ENCODE data around the gene MIGA2.

Gene MIGA2

DNA sequence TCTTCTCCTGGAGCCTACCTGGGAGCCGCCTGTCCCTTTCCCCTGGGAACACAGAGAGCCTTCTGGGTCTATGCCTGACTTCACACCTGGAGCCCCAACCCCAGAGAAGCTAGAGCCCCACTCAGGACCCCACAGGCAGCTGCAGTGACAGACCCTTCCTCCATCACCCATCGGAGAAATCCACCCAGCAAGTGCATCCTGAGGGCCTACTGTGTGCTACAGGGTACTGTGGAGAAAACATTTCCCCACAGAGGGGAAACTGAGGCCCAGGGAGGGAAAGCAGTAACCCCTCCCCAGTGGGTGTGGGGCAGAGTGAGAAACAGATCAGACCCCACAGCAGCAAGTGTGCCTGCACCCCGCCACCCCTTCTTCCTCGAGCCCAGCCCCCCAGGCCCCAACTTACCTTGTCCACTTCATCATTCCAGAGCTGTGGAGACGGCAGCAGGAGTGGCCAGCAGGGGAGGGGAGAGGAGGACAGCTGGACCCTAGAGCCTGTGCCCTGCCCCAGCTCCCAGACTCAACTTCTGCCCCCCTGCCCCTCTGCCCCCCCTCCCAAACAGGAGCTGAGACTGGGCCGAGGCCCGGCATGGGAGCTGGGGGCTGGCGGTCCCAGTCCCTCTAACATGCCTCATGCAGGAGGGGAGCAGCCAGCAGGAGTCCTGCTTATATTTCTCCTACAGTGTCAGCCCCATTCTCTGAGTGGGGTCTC, 26.0 kb upstream of the MIGA2 start:
- H3K27ac ChIP-seq (ENCODE audit: extremely low read depth, low read depth, low read length), result no peak overlapping the region
- H3K4me1 ChIP-seq (ENCODE audit: control insufficient read depth, insufficient read depth, low read length), result no peaks in the 10 kb centered on the region
- H3K9me3 ChIP-seq (ENCODE audit: control insufficient read depth, insufficient read depth, low read depth, low read length), result no peaks in the 10 kb centered on the region
- peaks cover 3 to 92% of the 10 kb centered on the region in 2 experiments; a peak in 2 of 3 replicates for H3K36me3 ChIP-seq (ENCODE audit: control insufficient read depth in 2 of 2, insufficient read depth in 1 of 2, low read length in 2 of 2)
- H3K4me3 ChIP-seq (ENCODE audit: low read depth, low read length), result no peak overlapping the region
- ChIA-PET CTCF (interaction anchor here (0.6 kb wide), 1 partner anchor 459 kb away, joined by 3 read pairs; no protein-coding TSS in a partner anchor), POLR2A (no interaction called here)
- TF ChIP-seq MEIS1 (CRISPR knock-in tag; IDR thresholded peaks at IDR 0.05; ENCODE audit: borderline replicate concordance) (no peak), KLF16 (tag by site-specific recombination; IDR thresholded peaks at IDR 0.05) (no peak), ZXDB (tag by site-specific recombination; IDR thresholded peaks at IDR 0.05) (no peak)
- TF ChIP-seq, protein P1, sequence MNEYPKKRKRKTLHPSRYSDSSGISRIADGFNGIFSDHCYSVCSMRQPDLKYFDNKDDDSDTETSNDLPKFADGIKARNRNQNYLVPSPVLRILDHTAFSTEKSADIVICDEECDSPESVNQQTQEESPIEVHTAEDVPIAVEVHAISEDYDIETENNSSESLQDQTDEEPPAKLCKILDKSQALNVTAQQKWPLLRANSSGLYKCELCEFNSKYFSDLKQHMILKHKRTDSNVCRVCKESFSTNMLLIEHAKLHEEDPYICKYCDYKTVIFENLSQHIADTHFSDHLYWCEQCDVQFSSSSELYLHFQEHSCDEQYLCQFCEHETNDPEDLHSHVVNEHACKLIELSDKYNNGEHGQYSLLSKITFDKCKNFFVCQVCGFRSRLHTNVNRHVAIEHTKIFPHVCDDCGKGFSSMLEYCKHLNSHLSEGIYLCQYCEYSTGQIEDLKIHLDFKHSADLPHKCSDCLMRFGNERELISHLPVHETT (tag by site-specific recombination; IDR thresholded peaks at IDR 0.05), result no peak

DNA sequence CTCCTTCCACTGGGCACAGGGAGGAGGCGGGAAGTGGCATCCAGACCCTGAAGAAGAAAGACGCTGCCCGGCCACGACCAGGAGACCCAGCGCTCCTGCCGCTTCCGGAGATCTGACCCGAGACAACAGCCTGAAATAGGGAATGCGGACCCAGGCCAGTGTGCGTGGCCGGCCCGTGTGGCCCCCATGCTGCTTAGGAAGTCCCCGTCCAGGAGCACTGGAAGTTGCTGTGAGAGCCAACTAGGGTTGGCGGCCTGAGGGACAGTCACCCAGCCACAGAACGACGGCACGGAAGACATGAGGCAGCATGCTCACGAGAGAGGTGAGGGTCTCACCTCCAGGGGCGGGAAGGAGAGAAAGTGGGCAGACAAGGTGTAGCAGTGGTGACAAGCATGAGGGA, 25.3 kb upstream of the MIGA2 start:
- Histone ChIP-seq H3K4me1 (ENCODE audit: control insufficient read depth, insufficient read depth, low read length) (no peaks in the 10 kb centered on the region), H3K36me3 (ENCODE audit: control insufficient read depth in 2 of 2, insufficient read depth in 1 of 2, low read length in 2 of 2) (peaks cover 5 to 90% of the 10 kb centered on the region in 2 experiments; a peak in 2 of 3 replicates), H3K27ac (ENCODE audit: extremely low read depth, low read depth, low read length) (no peak overlapping the region), H3K4me3 (ENCODE audit: low read depth, low read length) (no peak overlapping the region), H3K9me3 (ENCODE audit: control insufficient read depth, insufficient read depth, low read depth, low read length) (no peaks in the 10 kb centered on the region)
- TF ChIP-seq ZNF175 (tag by site-specific recombination; IDR thresholded peaks at IDR 0.05) (no peak), ZNF529 (tag by site-specific recombination; IDR thresholded peaks at IDR 0.05; ENCODE audit: insufficient replicate concordance) (no peak), ZNF132 (tag by site-specific recombination; IDR thresholded peaks at IDR 0.05; ENCODE audit: borderline replicate concordance) (no peak), ZNF211 (tag by site-specific recombination; IDR thresholded peaks at IDR 0.05; ENCODE audit: low read depth) (no peak), BCL11A (tag by site-specific recombination; IDR thresholded peaks at IDR 0.05; ENCODE audit: low read depth) (no peak), SALL2 (tag by site-specific recombination; IDR thresholded peaks at IDR 0.05; ENCODE audit: borderline replicate concordance) (no peak), ZNF555 (tag by site-specific recombination; conservative IDR thresholded peaks at IDR 0.05) (no peak), ZNF292 (tag by site-specific recombination; IDR thresholded peaks at IDR 0.05; ENCODE audit: borderline replicate concordance, low read depth) (no peak), ZSCAN30 (tag by site-specific recombination; IDR thresholded peaks at IDR 0.05) (no peak), ZNF354C (tag by site-specific recombination; IDR thresholded peaks at IDR 0.05; ENCODE audit: borderline replicate concordance, low read depth) (no peak)
- TF ChIP-seq, protein P2, sequence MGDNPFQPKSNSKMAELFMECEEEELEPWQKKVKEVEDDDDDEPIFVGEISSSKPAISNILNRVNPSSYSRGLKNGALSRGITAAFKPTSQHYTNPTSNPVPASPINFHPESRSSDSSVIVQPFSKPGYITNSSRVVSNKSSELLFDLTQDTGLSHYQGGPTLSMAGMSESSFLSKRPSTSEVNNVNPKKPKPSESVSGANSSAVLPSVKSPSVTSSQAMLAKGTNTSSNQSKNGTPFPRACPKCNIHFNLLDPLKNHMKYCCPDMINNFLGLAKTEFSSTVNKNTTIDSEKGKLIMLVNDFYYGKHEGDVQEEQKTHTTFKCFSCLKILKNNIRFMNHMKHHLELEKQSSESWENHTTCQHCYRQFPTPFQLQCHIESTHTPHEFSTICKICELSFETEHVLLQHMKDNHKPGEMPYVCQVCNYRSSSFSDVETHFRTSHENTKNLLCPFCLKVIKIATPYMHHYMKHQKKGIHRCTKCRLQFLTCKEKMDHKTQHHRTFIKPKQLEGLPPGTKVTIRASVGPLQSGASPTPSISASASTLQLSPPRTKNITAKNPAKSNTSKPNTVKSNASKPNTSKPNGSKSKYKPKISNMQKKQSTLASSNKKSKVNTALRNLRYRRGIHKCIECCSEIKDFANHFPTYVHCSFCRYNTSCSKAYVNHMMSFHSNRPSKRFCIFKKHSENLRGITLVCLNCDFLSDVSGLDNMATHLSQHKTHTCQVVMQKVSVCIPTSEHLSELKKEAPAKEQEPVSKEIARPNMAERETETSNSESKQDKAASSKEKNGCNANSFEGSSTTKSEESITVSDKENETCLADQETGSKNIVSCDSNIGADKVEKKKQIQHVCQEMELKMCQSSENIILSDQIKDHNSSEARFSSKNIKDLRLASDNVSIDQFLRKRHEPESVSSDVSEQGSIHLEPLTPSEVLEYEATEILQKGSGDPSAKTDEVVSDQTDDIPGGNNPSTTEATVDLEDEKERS (tag by site-specific recombination; IDR thresholded peaks at IDR 0.05), result no peak
- TF ChIP-seq, protein P3, sequence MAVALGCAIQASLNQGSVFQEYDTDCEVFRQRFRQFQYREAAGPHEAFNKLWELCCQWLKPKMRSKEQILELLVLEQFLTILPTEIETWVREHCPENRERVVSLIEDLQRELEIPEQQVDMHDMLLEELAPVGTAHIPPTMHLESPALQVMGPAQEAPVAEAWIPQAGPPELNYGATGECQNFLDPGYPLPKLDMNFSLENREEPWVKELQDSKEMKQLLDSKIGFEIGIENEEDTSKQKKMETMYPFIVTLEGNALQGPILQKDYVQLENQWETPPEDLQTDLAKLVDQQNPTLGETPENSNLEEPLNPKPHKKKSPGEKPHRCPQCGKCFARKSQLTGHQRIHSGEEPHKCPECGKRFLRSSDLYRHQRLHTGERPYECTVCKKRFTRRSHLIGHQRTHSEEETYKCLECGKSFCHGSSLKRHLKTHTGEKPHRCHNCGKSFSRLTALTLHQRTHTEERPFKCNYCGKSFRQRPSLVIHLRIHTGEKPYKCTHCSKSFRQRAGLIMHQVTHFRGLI (tag by site-specific recombination; IDR thresholded peaks at IDR 0.05), result no peak
- TF ChIP-seq, protein P4, sequence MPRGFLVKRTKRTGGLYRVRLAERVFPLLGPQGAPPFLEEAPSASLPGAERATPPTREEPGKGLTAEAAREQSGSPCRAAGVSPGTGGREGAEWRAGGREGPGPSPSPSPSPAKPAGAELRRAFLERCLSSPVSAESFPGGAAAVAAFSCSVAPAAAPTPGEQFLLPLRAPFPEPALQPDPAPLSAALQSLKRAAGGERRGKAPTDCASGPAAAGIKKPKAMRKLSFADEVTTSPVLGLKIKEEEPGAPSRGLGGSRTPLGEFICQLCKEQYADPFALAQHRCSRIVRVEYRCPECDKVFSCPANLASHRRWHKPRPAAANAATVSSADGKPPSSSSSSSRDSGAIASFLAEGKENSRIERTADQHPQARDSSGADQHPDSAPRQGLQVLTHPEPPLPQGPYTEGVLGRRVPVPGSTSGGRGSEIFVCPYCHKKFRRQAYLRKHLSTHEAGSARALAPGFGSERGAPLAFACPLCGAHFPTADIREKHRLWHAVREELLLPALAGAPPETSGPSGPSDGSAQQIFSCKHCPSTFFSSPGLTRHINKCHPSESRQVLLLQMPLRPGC (tag by site-specific recombination; IDR thresholded peaks at IDR 0.05), result no peak
- TF ChIP-seq, protein P5, sequence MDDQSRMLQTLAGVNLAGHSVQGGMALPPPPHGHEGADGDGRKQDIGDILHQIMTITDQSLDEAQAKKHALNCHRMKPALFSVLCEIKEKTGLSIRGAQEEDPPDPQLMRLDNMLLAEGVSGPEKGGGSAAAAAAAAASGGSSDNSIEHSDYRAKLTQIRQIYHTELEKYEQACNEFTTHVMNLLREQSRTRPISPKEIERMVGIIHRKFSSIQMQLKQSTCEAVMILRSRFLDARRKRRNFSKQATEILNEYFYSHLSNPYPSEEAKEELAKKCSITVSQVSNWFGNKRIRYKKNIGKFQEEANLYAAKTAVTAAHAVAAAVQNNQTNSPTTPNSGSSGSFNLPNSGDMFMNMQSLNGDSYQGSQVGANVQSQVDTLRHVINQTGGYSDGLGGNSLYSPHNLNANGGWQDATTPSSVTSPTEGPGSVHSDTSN (CRISPR knock-in tag; IDR thresholded peaks at IDR 0.05), result no peak
- ChIA-PET POLR2A (no interaction called here), CTCF (no interaction called here)
